ENCODE data around the gene HSPA2.

Gene HSPA2

GRCh38 chr14:64504897-64505794 lies 35.4 kb upstream of the HSPA2 start:
- peak overlapping the region; percentile 76 for H3K4me3 ChIP-seq (replicated peaks; ENCODE audit: low read depth, low read length)
- peak; percentile 84 for DNase-seq (ENCODE audit: low read depth)
- no peak for TF ChIP-seq CTCF (IDR thresholded peaks at IDR 0.05; ENCODE audit: low read length, missing control alignments)

GRCh38 chr14:64506721-64507120 lies 33.8 kb upstream of the HSPA2 start:
- DNase-seq (ENCODE audit: low read depth): no peak
- H3K4me3 ChIP-seq (replicated peaks; ENCODE audit: low read depth, low read length): peak overlapping the region; percentile 40
- TF ChIP-seq CTCF (IDR thresholded peaks at IDR 0.05; ENCODE audit: low read length, missing control alignments): no peak

GRCh38 chr14:64507376-64508156 lies 33.0 kb upstream of the HSPA2 start:
- peak overlapping the region; percentile 40 for H3K4me3 ChIP-seq (replicated peaks; ENCODE audit: low read depth, low read length)
- no peak for TF ChIP-seq CTCF (IDR thresholded peaks at IDR 0.05; ENCODE audit: low read length, missing control alignments)
- DNase-seq (ENCODE audit: low read depth): no peak

- no peak for TF ChIP-seq CTCF (IDR thresholded peaks at IDR 0.05; ENCODE audit: low read length, missing control alignments)
Observed at GRCh38 chr14:64508215-64508776, 32.2 kb upstream of the HSPA2 start.

GRCh38 chr14:64509036-64509435 lies 31.5 kb upstream of the HSPA2 start:
- TF ChIP-seq CTCF (IDR thresholded peaks at IDR 0.05; ENCODE audit: low read length, missing control alignments): no peak
- no peak for DNase-seq (ENCODE audit: low read depth)
- H3K4me3 ChIP-seq (replicated peaks; ENCODE audit: low read depth, low read length): no peak overlapping the region

More at GRCh38 chr14:64508215-64508776, 32.2 kb upstream of the HSPA2 start:
- H3K4me3 ChIP-seq (replicated peaks; ENCODE audit: low read depth, low read length): no peak overlapping the region
- DNase-seq (ENCODE audit: low read depth): no peak

GRCh38 chr14:64510825-64511671 lies 29.5 kb upstream of the HSPA2 start:
- H3K4me3 ChIP-seq (replicated peaks; ENCODE audit: low read depth, low read length): no peak overlapping the region
- peak; percentile 82 for DNase-seq (ENCODE audit: low read depth)
- peak; percentile 98 for TF ChIP-seq CTCF (IDR thresholded peaks at IDR 0.05; ENCODE audit: low read length, missing control alignments)

Measured in fibroblast of pulmonary artery (primary cell).